Stimulated activated CD4-positive, alpha-beta T cell treated with anti-CD3 and anti-CD28 coated beads, Interleukin-15, amount 100 ng/mL, for 48 hours (primary cell): ENCODE results near the gene TBC1D22B.
"Not testable (repeated sequence)": the region's sequence is repeated elsewhere in the genome, so short reads cannot be mapped to it uniquely, and the experiment has no call there.

ENCODE experiments used
- DNase-seq, 2 donors: peaks; one replicate each; pipeline ENCODE4 v3.0.0-alpha.2; 2020; ENCODE audit warnings: low read depth in 2 of 2

The TBC1D22B gene

DNA sequence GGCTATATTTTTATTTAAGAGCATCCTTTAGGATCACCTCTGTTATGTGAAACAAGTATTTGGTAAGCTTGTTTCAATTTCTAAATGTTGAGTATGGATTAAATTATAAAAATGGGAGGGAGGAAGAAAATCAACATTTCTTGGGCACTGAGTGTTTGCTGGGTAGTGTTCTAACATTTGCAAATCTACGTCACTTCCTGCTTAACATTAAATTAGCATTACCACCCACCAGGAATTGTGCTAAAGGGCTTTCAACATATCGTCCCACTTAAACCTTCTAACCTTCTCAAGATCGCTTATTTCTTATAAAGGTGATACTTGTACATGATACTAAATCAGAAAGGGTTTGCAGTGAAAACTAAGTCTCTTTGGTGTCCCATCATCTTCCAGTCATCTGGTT, 8.3 kb downstream of the TBC1D22B start:
- DNase-seq: no peak

- DNase-seq: no peak
These were observed 11.5 kb downstream of the TBC1D22B start for GRCh38 chr6:37269105-37269504.

GRCh38 chr6:37272834-37273566, 15.4 kb downstream of the TBC1D22B start:
- DNase-seq: no peak

DNA sequence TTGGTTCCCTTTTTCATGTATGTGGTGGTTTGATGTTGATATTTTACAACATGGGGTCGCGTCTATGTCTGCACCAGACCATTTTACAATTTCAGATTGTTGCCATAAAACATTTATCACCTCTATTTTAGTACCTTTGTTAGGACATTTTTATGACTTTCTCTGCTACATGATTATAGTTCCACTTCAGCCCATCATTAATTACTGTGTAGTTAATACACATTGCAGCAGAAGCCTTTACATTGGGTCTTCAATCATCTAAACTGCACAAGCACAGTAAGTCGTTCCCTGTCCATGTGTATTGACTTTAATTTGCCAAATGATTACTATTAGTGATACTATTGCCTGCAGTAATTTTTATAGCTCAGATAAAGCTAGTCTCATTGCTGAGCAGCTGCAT, 16.1 kb downstream of the TBC1D22B start:
- DNase-seq: no peak

DNA sequence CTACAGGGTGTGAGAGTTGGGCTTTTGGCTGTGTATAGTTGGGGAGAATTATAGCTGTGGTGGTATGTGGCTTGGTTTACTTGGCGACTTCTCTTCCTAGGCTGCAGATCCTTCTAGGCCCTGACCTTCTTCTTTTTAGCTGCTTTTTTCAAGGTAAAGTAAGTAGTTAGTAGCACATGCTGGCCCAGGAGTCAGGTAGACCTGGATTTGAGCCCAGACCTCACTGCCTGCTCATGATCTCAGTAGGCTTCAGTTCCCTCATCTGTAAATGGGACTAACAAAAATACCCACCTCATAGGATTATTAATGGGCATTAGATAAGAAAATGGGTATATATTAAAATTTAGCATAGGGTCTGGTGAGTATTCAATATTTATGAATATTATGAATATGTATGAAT, 17.8 kb downstream of the TBC1D22B start:
- DNase-seq: no peak

DNA sequence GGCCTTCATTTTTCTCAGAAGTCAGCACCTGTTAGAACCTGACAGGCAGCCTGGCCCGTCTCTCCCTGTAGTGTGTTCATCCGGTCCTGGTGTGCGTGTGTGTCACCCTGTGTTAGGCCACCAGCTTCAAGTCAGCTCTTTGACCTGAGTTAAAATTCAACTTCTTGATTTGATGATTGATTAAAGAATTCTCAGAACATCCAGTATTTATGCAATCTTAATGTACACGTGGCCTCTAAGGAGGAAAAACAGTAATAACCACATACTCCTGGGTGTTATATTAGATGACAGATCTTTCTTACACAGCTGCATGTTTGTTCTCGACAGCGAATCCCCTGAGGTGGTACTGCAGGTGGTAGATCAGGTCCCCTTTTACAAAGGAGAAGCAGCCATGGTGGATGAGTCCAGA, 19.4 kb downstream of the TBC1D22B start:
- no peak for DNase-seq

DNA sequence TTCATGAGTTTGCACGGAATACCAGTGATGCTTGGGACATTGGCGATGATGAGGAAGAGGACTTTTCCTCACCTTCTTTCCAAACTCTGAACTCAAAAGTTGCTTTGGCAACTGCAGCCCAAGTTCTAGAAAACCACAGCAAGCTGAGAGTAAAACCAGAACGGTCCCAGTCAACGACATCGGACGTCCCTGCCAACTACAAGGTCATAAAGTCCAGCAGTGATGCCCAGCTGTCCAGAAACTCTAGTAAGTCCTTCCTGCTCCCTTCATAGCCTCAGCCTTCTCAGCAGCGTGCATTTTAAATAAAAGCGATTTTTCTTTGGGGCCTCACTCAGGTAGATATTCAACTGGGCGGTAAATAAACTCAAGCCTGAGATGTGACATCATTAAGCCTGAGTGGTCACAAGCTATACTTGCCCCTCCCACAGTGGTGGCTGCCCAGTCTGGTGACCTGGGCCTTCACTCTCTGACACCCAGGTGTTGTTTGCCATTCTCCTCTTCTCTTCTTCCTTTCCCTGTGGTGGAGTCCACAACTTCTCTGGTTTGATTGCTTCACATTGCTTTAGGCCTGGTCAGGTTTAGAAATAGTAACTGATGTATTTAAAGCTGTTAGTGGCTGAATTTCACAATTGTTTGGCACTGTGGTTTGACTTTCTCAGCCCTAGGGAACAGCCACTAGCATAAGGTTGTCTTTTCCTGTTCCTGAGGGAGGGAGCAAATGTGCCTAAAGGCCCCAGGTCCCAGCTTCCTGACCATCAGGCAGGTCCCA, 22.0 kb downstream of the TBC1D22B start:
- DNase-seq: no peak

DNA sequence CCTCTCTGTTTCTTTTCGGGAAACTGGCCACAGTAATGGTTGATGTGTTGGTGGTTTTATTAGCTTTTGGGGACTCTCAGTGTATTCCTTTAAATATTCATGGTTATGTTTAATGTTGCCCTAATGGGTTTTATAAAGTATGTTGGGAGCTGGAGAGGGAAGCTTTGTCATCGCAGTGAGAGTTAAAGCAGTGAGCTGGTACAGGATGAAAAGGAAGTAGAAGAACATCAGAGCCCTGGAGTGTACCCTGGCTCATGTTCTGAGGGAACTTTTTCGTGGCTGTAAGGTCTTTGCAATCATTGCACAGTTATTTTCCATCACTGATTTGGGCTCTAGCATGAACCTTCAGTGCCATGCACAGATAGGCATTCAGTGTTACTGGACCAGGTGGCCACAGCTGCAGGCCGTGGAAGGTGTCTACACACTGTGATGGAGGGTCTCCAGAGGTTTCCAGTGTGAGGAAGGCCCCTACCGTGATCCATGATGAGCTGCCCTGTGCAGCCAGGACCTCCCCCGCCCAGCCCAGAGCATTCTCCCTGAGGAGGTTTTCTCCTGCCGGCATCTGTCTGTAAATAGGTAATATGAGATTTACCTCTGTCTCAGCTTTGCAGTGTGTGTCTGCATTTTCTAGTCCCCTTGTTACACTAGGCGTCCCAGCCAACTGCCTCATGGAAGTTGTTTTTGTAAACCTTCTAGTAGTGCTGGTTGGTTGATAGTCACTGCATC, 22.8 kb downstream of the TBC1D22B start:
- DNase-seq: no peak

GRCh38 chr6:37282371-37282770, 24.8 kb downstream of the TBC1D22B start:
- no peak for DNase-seq

- DNase-seq: no peak
These were observed 25.7 kb downstream of the TBC1D22B start for GRCh38 chr6:37283268-37283667.

GRCh38 chr6:37283671-37284151, 26.1 kb downstream of the TBC1D22B start:
- DNase-seq: no peak

DNA sequence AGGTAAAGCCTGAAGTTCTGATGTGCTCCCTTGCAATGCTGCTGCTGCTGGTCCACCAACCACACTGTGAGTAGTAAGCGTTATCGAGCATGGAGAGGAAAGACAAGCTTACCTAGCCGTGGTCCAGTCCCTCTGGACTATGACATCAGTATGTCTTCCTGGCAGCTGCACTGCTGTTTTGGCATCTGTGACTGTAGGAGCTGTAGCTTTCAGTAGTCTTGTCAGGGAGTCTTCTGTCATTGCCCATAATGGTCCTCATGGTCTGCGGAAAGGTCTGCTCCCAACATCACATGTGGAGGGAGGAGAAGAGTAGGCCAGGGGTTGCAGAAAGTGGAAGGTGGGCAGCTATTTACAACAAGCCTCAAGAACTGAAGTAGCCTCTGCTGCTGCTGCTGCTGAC, 27.2 kb downstream of the TBC1D22B start:
- DNase-seq: no peak

DNA sequence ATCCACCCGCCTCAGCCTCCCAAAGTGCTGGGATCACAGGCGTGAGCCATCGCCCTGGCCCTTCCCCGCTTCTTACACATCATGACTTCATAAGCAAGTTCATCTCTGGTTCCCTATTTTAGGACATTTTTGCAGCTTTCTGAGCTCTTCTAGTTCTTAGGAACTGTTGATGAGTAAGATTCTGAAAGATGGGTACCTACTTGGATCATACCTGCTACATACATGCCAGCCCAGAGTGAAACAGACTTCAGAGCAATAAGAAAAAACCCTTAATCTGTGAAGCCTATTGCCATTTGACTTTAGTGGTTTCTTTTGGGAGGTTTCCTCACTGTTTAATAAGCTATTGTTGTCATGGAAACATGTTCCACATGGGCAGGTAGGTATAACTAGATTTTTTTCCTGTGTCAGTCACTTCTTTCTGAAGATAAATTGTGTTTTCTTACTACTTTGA, 28.3 kb downstream of the TBC1D22B start:
- peak in 1 of 2 donors; percentile 26 for DNase-seq

DNA sequence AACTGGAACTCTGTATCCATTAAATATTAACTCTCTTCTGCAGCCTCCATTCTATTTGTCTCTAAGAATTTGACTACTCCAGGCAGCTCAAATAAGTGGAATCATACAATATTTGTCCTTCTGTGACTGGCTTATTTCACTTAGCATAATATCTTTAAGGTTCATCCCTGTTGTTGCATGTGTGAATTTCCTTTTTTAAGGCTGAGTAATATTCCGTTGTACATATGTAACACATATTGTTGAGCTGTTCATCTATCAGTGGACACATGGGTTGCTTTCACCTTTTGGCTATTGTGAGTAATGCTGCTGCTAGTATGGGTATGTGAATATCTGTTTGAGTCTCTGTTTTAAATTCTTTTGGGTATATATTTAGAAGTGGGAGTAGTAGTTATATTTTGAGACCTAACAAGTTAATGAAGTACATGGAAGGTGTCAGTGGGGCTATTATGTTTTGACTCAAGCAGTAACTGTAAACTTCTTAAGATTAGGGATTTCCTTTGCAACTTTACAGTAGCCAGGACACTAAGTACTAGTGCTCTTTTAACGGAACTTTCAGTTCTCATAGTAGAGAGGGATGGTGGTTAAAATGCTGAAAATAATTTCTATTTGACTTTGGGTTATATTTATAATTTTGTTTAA, 30.1 kb downstream of the TBC1D22B start:
- no peak for DNase-seq

GRCh38 chr6:37288247-37288646, 30.7 kb downstream of the TBC1D22B start:
- DNase-seq: no peak

DNA sequence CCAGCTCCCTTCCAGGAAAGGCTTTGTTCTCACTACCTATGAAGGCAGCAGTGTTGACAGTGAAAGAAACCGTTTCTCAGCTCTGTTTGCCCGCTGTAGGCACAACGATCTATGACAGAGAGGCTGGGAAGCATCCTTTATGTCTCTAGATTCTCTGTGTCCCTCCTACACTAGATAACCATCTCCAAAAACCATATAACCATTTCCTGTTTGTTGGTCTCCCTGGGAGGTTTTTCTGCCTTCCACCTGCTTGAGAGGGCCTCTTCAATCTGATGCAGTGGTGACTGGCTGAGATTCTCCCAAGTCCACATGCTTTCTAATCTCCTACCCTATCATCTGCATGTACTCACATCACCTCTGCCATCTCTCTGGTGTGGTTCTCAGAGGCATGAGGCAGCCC, 32.4 kb downstream of the TBC1D22B start:
- DNase-seq: peak in 1 of 2 donors; percentile 41

DNA sequence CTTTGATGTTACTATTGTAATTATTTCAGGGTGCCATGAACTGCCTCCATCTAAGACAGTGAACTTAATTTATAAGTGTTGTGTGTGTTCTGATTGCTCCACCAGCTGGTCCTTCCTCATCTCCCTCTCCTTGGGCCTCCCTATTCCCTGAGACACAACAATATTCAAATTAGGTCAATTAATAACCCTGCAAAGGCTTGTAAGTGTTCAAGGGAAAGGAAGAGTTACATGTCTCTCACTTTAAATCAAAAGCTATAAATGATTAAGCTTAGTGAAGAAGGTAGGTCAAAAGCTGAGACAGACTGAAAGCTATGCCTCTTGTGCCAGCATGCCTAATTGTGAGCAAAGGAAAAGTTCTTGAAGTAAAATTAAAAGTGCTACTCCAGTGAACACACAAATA, 35.9 kb downstream of the TBC1D22B start:
- DNase-seq: no peak

- not testable (repeated sequence) for DNase-seq
These were observed 40.1 kb downstream of the TBC1D22B start for GRCh38 chr6:37297637-37298036.

GRCh38 chr6:37298958-37299357, 41.4 kb downstream of the TBC1D22B start:
- no peak for DNase-seq

- no peak for DNase-seq
These were observed 42.4 kb downstream of the TBC1D22B start for GRCh38 chr6:37299990-37300389.

DNA sequence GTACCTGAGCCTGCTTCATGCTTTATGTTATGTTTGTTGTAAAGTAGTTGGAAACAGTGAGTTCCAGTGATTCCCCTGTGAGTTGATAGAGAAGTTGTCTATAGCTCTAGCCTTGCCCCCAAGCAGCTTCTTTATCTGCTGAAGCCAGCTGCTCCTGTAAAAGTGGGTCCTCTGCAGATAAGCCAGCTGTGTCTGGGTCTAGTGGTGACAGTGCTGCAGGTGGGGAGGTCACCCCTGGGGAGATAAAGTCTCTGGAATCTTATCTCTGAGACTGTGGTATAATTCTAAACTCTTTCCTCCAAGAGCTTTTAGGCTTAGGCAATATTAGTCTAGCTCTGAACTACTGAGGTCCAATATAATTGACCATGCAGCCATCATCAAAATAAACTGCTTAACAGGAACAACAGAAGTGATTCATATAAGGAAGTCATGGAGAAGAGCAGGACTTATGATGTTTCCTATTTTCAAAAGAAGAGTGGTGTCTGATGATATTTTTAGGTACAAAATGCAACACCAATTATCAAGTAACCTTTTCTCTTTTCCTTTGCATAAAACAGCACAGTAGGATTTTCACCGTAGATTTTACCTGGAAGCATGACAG, 44.6 kb downstream of the TBC1D22B start:
- no peak for DNase-seq
